NCI-H69 (cell line): ENCODE results near the gene NIPA2.

Experiments
- DNase-seq: peaks from one replicate; lab custom pipeline; 2025; lab: John Stamatoyannopoulos, UW

NIPA2 gene

GRCh38 chr15:22839046-22839695, 705 bp downstream of the NIPA2 start:
- peak; percentile 24 for DNase-seq

GRCh38 chr15:22844421-22845288, 6.2 kb downstream of the NIPA2 start:
- DNase-seq, result no peak

GRCh38 chr15:22845289-22845900, 6.9 kb downstream of the NIPA2 start:
- DNase-seq, result peak; percentile 25

GRCh38 chr15:22846073-22846472, 7.6 kb downstream of the NIPA2 start:
- no peak for DNase-seq

GRCh38 chr15:22850055-22850454, 11.6 kb downstream of the NIPA2 start:
- no peak for DNase-seq

GRCh38 chr15:22851513-22851912, 13.0 kb downstream of the NIPA2 start:
- no peak for DNase-seq

- no peak for DNase-seq
Measured at GRCh38 chr15:22855791-22856190, 17.3 kb downstream of the NIPA2 start.

- DNase-seq, result no peak
Measured at GRCh38 chr15:22856659-22857058, 18.2 kb downstream of the NIPA2 start.

GRCh38 chr15:22861161-22861560, 22.7 kb downstream of the NIPA2 start:
- DNase-seq, result no peak

GRCh38 chr15:22863356-22863755, 24.9 kb downstream of the NIPA2 start:
- no peak for DNase-seq

- no peak for DNase-seq
Measured at GRCh38 chr15:22866079-22866478, 27.6 kb downstream of the NIPA2 start.

GRCh38 chr15:22867886-22868285, 29.4 kb downstream of the NIPA2 start:
- no peak for DNase-seq

- no peak for DNase-seq
Measured at GRCh38 chr15:22868495-22868894, 30.0 kb downstream of the NIPA2 start.

- no peak for DNase-seq
Measured at GRCh38 chr15:22868928-22869327, 30.5 kb downstream of the NIPA2 start.

- DNase-seq, result no peak
Measured at GRCh38 chr15:22869856-22870255, 31.4 kb downstream of the NIPA2 start.

GRCh38 chr15:22870865-22871264, 32.4 kb downstream of the NIPA2 start:
- DNase-seq, result no peak

- peak; percentile 11 for DNase-seq
Measured at GRCh38 chr15:22871481-22872086, 33.1 kb downstream of the NIPA2 start.

GRCh38 chr15:22872936-22873701, 34.7 kb downstream of the NIPA2 start:
- no peak for DNase-seq

GRCh38 chr15:22873841-22874240, 35.4 kb downstream of the NIPA2 start:
- DNase-seq, result no peak

- no peak for DNase-seq
Measured at GRCh38 chr15:22874256-22874655, 35.8 kb downstream of the NIPA2 start.

- DNase-seq, result no peak
Measured at GRCh38 chr15:22874966-22875365, 36.5 kb downstream of the NIPA2 start.

- no peak for DNase-seq
Measured at GRCh38 chr15:22877117-22877516, 38.7 kb downstream of the NIPA2 start.
